ENCODE results near the gene USP40. TPM values are rescaled to one million over a fixed set of nuclear protein-coding genes. Genes with fewer than 3 reads are reported as not detected.

The USP40 gene
- total and polyA plus RNA-seq, 2 experiments from 2014 or later: 5.7 to 11.7 TPM

- no peak for TF ChIP-seq ZNF462 (CRISPR knock-in tag; IDR thresholded peaks at IDR 0.05)
- no peak for TF ChIP-seq CREB1 (CRISPR knock-in tag; IDR thresholded peaks at IDR 0.05; ENCODE audit: low read depth)
- TF ChIP-seq POLR2AphosphoS5 (IDR thresholded peaks at IDR 0.05; ENCODE audit: low read depth): no peak
- TF ChIP-seq JUNB (IDR thresholded peaks at IDR 0.05; ENCODE audit: unreplicated experiment): no peak
- TF ChIP-seq ZNF114 (CRISPR knock-in tag; IDR thresholded peaks at IDR 0.05): no peak
- TF ChIP-seq REST (IDR thresholded peaks at IDR 0.05; ENCODE audit: unreplicated experiment): no peak
Observed at GRCh38 chr2:233473386-233473791, 93.2 kb downstream of the USP40 start (continued).

Data from GM23338 (cell line).